Activated T-helper 17 cell treated with anti-CD3 and anti-CD28 coated beads, Interleukin-2, amount 50 U/mL, for 72 hours (primary cell): ENCODE data around the gene PRKCB. TPM values are rescaled to one million over a fixed set of nuclear protein-coding genes. Genes with fewer than 3 reads are reported as not detected.
"Not testable (repeated sequence)": the region's sequence is repeated elsewhere in the genome, so short reads cannot be mapped to it uniquely, and the experiment has no call there.

Source experiments
- ATAC-seq: fragments of 150-1000 bp; cut with Tn5 transposase; replicated peaks from 2 replicates; pipeline ENCODE4 v1.10.0; 2021; ENCODE audit warnings: mild to moderate bottlenecking, moderate library complexity
- H3K27ac Mint-ChIP-seq: one replicate; pipeline ENCODE4 v1.8.0; 2022; ENCODE audit warnings: mixed read lengths
- H3K27me3 Mint-ChIP-seq: one replicate; pipeline ENCODE4 v1.8.0; 2022; ENCODE audit warnings: mixed read lengths
- H3K36me3 Mint-ChIP-seq: one replicate; pipeline ENCODE4 v1.8.0; 2022; ENCODE audit warnings: low read depth, mild to moderate bottlenecking, mixed read lengths
- H3K4me1 Mint-ChIP-seq: one replicate; pipeline ENCODE4 v1.8.0; 2022; ENCODE audit warnings: mixed read lengths
- H3K4me3 Mint-ChIP-seq: one replicate; pipeline ENCODE4 v1.8.0; 2022; ENCODE audit warnings: mild to moderate bottlenecking, mixed read lengths
- H3K9me3 Mint-ChIP-seq: one replicate; pipeline ENCODE4 v1.8.0; 2022; ENCODE audit warnings: mixed read lengths
- total RNA-seq, 2 donors: library from RNA; stranded (reverse); gene quantifications; one replicate each; pipeline ENCODE4 v1.2.3, GENCODE V29; 2022

PRKCB gene
- total RNA-seq, 2 donors from 2014 or later = 76.0 to 87.7 TPM

GRCh38 chr16:24141917-24142316 lies 306.1 kb downstream of the PRKCB start:
- Mint-ChIP-seq H3K27ac (no peak overlapping the region), H3K9me3 (no peaks in the 10 kb centered on the region)
- no peak for ATAC-seq

GRCh38 chr16:24145927-24146326 lies 310.1 kb downstream of the PRKCB start:
- no peaks in the 10 kb centered on the region for H3K27me3 Mint-ChIP-seq
- peaks cover 34% of the 10 kb centered on the region for H3K4me1 Mint-ChIP-seq
- no peak overlapping the region for H3K4me3 Mint-ChIP-seq
- no peak for ATAC-seq
- no peak overlapping the region for H3K27ac Mint-ChIP-seq
- no peaks in the 10 kb centered on the region for H3K9me3 Mint-ChIP-seq
- peaks cover 39% of the 10 kb centered on the region for H3K36me3 Mint-ChIP-seq

More at GRCh38 chr16:24141917-24142316, 306.1 kb downstream of the PRKCB start:
- Mint-ChIP-seq H3K36me3 (peaks cover 68% of the 10 kb centered on the region), H3K27me3 (no peaks in the 10 kb centered on the region), H3K4me3 (no peak overlapping the region), H3K4me1 (peaks cover 37% of the 10 kb centered on the region)

DNA sequence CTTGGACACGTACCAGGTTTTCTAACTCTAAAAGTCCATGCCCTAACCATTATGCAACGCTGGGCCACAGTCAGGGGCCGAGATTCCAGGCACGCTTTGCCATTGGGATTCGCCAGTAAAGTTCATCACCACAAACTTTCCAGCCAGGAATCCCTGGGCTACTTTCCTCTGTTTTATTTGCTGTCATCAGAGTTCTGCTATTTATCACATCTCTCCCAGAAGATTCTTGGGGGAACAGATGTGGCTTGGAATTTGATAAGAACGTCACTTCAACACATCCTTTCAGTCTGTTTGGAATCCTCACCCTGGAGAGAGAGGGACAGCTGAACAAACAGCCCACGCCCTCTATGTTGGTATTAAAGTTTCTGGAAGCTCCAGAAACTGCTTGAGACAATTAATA lies 310.7 kb downstream of the PRKCB start:
- ATAC-seq = no peak
- Mint-ChIP-seq H3K4me3 (no peak overlapping the region), H3K27me3 (no peaks in the 10 kb centered on the region), H3K36me3 (peaks cover 37% of the 10 kb centered on the region), H3K4me1 (peaks cover 39% of the 10 kb centered on the region), H3K9me3 (no peaks in the 10 kb centered on the region), H3K27ac (no peak overlapping the region)

DNA sequence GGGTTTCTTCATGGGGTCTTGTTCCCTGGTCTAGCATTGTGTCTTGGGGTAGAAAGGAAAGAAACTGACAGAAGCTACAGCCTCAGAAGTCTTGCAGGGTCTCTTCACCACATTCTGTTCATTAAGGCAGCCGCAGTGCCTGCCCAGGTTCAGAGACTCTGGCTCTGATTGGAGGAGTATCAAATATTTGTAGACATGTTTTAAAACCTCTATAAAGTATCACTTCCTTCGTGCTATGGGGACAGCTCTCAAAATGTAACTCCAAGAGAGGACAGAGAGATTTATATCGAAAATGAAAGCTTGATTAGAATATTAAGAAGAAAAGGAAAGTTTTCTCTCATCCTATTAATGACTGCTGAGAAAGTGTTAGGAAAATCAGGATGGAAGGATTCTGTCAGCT lies 313.3 kb downstream of the PRKCB start:
- Mint-ChIP-seq H3K27me3 (no peaks in the 10 kb centered on the region), H3K9me3 (no peaks in the 10 kb centered on the region), H3K27ac (peak overlapping the region; percentile 50), H3K36me3 (peaks cover 42% of the 10 kb centered on the region), H3K4me1 (peaks cover 42% of the 10 kb centered on the region), H3K4me3 (peak overlapping the region; percentile 22)
- ATAC-seq = no peak

- Mint-ChIP-seq H3K4me3 (peak overlapping the region; percentile 17), H3K36me3 (peaks cover 42% of the 10 kb centered on the region), H3K27me3 (no peaks in the 10 kb centered on the region)
Observed at GRCh38 chr16:24150282-24150681, 314.5 kb downstream of the PRKCB start.

DNA sequence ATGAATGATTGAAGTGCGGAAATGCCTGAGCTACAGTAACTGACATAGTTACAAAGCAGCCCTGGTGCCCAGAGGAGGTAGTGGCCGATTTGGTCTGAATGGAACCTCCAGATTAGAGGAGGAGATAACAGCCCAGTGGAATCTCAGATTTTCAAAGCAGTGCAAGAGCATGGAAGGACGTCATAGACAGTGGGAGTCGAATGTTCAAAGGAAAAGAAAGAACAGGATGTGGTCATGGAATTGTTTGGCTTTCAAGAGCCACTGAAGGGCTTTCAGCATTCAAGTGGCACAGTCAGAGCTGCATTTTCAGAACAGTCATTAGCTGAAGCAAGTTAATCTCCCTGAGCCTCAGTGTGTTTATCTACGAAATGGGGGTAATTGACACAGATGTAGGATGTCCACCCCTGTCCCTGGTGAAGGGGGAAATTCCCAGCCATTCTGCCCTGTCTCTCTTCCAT lies 315.7 kb downstream of the PRKCB start:
- peak; percentile 92 for ATAC-seq
- Mint-ChIP-seq H3K4me1 (peaks cover 38% of the 10 kb centered on the region), H3K4me3 (peak overlapping the region; percentile 57), H3K36me3 (peaks cover 42% of the 10 kb centered on the region), H3K27ac (peak overlapping the region; percentile 98), H3K27me3 (no peaks in the 10 kb centered on the region), H3K9me3 (no peaks in the 10 kb centered on the region)

More at GRCh38 chr16:24150282-24150681, 314.5 kb downstream of the PRKCB start:
- peaks cover 35% of the 10 kb centered on the region for H3K4me1 Mint-ChIP-seq
- no peak overlapping the region for H3K27ac Mint-ChIP-seq
- H3K9me3 Mint-ChIP-seq = no peaks in the 10 kb centered on the region
- no peak for ATAC-seq

- H3K4me1 Mint-ChIP-seq = peaks cover 38% of the 10 kb centered on the region
- H3K9me3 Mint-ChIP-seq, H3K27me3 Mint-ChIP-seq: not testable (repeated sequence)
- H3K36me3 Mint-ChIP-seq = peaks cover 48% of the 10 kb centered on the region
- peak overlapping the region; percentile 57 for H3K4me3 Mint-ChIP-seq
- ATAC-seq = peak; percentile 71
- peak overlapping the region; percentile 98 for H3K27ac Mint-ChIP-seq
Observed at GRCh38 chr16:24152048-24152447, 316.3 kb downstream of the PRKCB start.

DNA sequence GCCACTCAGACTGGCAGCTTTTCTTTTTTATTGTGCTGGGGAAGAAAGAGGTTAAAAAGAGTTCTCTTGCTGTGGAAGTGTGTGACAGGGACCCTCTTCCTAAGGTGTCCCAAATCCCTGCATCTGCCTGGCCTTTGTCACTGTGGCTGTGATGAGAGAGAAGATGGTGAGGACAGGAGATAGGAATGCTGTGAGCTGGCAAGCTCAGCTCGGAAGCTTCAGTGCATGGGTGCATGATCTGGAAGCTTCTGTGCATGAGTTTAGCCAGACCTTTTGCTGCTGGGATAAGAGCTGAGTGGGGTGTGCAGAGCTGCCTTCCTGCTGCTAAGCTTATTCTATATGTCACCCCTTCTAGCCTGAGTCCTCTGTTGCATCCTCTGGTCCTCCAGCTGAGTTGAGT lies 317.0 kb downstream of the PRKCB start:
- peak overlapping the region; percentile 98 for H3K27ac Mint-ChIP-seq
- H3K9me3 Mint-ChIP-seq = no peaks in the 10 kb centered on the region
- no peak for ATAC-seq
- H3K4me1 Mint-ChIP-seq = peaks cover 42% of the 10 kb centered on the region
- peak overlapping the region; percentile 57 for H3K4me3 Mint-ChIP-seq
- H3K36me3 Mint-ChIP-seq = peaks cover 55% of the 10 kb centered on the region
- no peaks in the 10 kb centered on the region for H3K27me3 Mint-ChIP-seq

- Mint-ChIP-seq H3K9me3 (no peaks in the 10 kb centered on the region), H3K4me1 (peaks cover 19% of the 10 kb centered on the region), H3K36me3 (peaks cover 70% of the 10 kb centered on the region), H3K27ac (peak overlapping the region; percentile 37), H3K4me3 (no peak overlapping the region), H3K27me3 (no peaks in the 10 kb centered on the region)
- ATAC-seq = no peak
Observed at GRCh38 chr16:24156777-24157176, 321.0 kb downstream of the PRKCB start.

- Mint-ChIP-seq H3K27me3 (no peaks in the 10 kb centered on the region), H3K4me3 (no peak overlapping the region), H3K27ac (no peak overlapping the region), H3K36me3 (peaks cover 70% of the 10 kb centered on the region), H3K4me1 (peaks cover 5% of the 10 kb centered on the region), H3K9me3 (no peaks in the 10 kb centered on the region)
- no peak for ATAC-seq
Observed at GRCh38 chr16:24163935-24164334, 328.2 kb downstream of the PRKCB start.

GRCh38 chr16:24164416-24164815 lies 328.6 kb downstream of the PRKCB start:
- no peaks in the 10 kb centered on the region for H3K27me3 Mint-ChIP-seq
- H3K27ac Mint-ChIP-seq = no peak overlapping the region
- no peak overlapping the region for H3K4me3 Mint-ChIP-seq
- H3K9me3 Mint-ChIP-seq = no peaks in the 10 kb centered on the region
- ATAC-seq = no peak
- peaks cover 5% of the 10 kb centered on the region for H3K4me1 Mint-ChIP-seq
- H3K36me3 Mint-ChIP-seq = peaks cover 70% of the 10 kb centered on the region

DNA sequence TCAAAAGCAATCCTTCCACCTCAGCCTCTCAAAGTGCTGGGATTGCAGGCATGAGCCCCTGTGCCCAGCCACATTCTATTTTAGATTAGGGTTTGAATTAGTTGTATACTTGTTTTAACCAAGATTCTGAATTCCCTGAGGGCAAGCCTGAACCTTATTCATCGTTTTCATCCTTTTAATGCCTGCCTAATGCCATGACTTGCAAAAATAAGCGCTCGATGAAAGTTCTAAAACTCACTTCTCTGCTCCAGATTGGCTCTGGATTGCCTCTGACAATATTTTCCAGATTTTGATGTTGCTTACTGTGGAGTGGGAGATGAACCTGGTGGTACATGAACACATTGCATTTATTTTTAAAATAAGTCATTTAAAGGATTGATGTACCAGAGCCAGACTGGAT lies 329.5 kb downstream of the PRKCB start:
- no peak overlapping the region for H3K27ac Mint-ChIP-seq
- H3K27me3 Mint-ChIP-seq = no peaks in the 10 kb centered on the region
- no peak for ATAC-seq

GRCh38 chr16:24166661-24167528 lies 331.1 kb downstream of the PRKCB start:
- Mint-ChIP-seq H3K27me3 (no peaks in the 10 kb centered on the region), H3K9me3 (no peaks in the 10 kb centered on the region), H3K4me3 (no peak overlapping the region), H3K36me3 (peaks cover 77% of the 10 kb centered on the region), H3K4me1 (peaks cover 5% of the 10 kb centered on the region), H3K27ac (peak overlapping the region; percentile 20)
- ATAC-seq = peak; percentile 24

More for the DNA sequence above, 329.5 kb downstream of the PRKCB start:
- Mint-ChIP-seq H3K36me3 (peaks cover 68% of the 10 kb centered on the region), H3K9me3 (no peaks in the 10 kb centered on the region), H3K4me1 (peaks cover 5% of the 10 kb centered on the region), H3K4me3 (no peak overlapping the region)

DNA sequence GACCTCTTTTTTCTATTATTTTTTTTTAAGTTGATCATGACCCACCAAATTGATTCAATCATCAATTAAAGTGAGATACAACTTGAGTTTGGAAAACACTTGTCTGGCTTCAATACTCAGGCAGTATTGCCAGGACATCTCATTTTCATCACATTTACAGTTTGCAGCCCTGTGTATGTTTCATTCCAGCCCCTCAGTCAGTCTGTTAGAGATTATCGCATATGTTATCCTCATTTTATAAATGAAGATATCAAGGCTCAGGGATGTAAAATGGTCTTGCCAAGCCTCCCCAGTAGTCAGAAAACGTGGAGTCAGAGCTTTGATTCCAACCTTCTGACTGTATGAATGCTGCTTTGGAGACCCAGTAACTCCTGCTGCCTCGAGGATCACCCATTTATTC lies 333.1 kb downstream of the PRKCB start:
- H3K4me1 Mint-ChIP-seq = peaks cover 5% of the 10 kb centered on the region
- peak overlapping the region; percentile 63 for H3K27ac Mint-ChIP-seq
- peaks cover 87% of the 10 kb centered on the region for H3K36me3 Mint-ChIP-seq
- no peak overlapping the region for H3K4me3 Mint-ChIP-seq
- no peak for ATAC-seq
- H3K9me3 Mint-ChIP-seq = no peaks in the 10 kb centered on the region
- no peaks in the 10 kb centered on the region for H3K27me3 Mint-ChIP-seq

- peak overlapping the region; percentile 70 for H3K27ac Mint-ChIP-seq
- peaks cover 90% of the 10 kb centered on the region for H3K36me3 Mint-ChIP-seq
- H3K4me1 Mint-ChIP-seq = peaks cover 5% of the 10 kb centered on the region
- no peaks in the 10 kb centered on the region for H3K27me3 Mint-ChIP-seq
- peak; percentile 59 for ATAC-seq
- H3K9me3 Mint-ChIP-seq = no peaks in the 10 kb centered on the region
- no peak overlapping the region for H3K4me3 Mint-ChIP-seq
Observed at GRCh38 chr16:24170407-24170806, 334.6 kb downstream of the PRKCB start.
